HepG2 (cell line): ENCODE measurements around the gene NDUFS5. TPM values are rescaled to one million over a fixed set of nuclear protein-coding genes. Genes with fewer than 3 reads are reported as not detected.

Experiments used
- DNMT1 ChIP-seq: sonication (generic); formaldehyde crosslinking; IDR thresholded peaks from 2 replicates; pipeline ENCODE4 v1.5.1; 2020; ENCODE audit warnings: mild to moderate bottlenecking, missing genetic modification reagents
- HOXA5 ChIP-seq: sonication (generic); formaldehyde crosslinking; IDR thresholded peaks from 2 replicates; pipeline ENCODE4 v1.4.0; 2020; ENCODE audit warnings: missing genetic modification reagents
- KLF15 ChIP-seq: sonication (generic); formaldehyde crosslinking; IDR thresholded peaks from 2 replicates; pipeline ENCODE4 v1.8.1; 2023; ENCODE audit warnings: borderline replicate concordance, mild to moderate bottlenecking, inconsistent platforms, missing genetic modification reagents, mixed read lengths
- NFIB ChIP-seq: sonication (generic); formaldehyde crosslinking; IDR thresholded peaks from 2 replicates; pipeline ENCODE4 v1.9.0; 2021; ENCODE audit warnings: missing genetic modification reagents, mild to moderate bottlenecking, borderline replicate concordance
- RXRB ChIP-seq: IDR thresholded peaks from 2 replicates; pipeline ENCODE4 v1.6.1; 2016; ENCODE audit warnings: borderline replicate concordance, missing genetic modification reagents, missing compliant biosample characterization
- SAP130 ChIP-seq: IDR thresholded peaks from 2 replicates; pipeline ENCODE4 v1.6.1; 2016; ENCODE audit warnings: low read depth
- ZNF205 ChIP-seq: IDR thresholded peaks from 2 replicates; pipeline ENCODE4 v1.6.1; 2018; ENCODE audit warnings: missing biosample characterization, missing genetic modification reagents
- ZNF572 ChIP-seq: sonication (generic); formaldehyde crosslinking; IDR thresholded peaks from 2 replicates; pipeline ENCODE4 v1.5.1; 2020; ENCODE audit warnings: mild to moderate bottlenecking, missing genetic modification reagents
- polyA plus RNA-seq, 8 experiments: library from polyadenylated mRNA; depleted of rRNA in 3 of 8; stranded (reverse) in 7 of 8; unstranded in 1 of 8; fragments of >200 nt; fragmentation: Illumina TruSeq in 4 of 8; extraction: Trizol in 4 of 8; gene quantifications; 2 replicates each; pipeline versions ENCODE4 v1.2.1 to v1.2.3, GENCODE V29; 2011 to 2016; ENCODE audit warnings: low read depth in 4 of 8, missing spikeins in 1 of 8, mixed read lengths in 1 of 8; ENCODE audit not compliant: insufficient read depth in 1 of 8
- total RNA-seq, 5 experiments: library from RNA; depleted of rRNA; stranded (reverse); fragments of >200 nt; fragmentation: Illumina TruSeq; extraction: Trizol; gene quantifications; 2 replicates each; pipeline ENCODE4 v1.2.3, GENCODE V29; 2016; ENCODE audit warnings: low read depth in 1 of 5
- TF ChIP-seq, protein P1 (sequence below): sonication (generic); formaldehyde crosslinking; IDR thresholded peaks from 2 replicates; pipeline ENCODE4 v1.5.1; 2020; ENCODE audit warnings: mild to moderate bottlenecking, missing genetic modification reagents, moderate library complexity
- TF ChIP-seq, protein P2 (sequence below), 2 experiments: fragments of 450-650 bp in 1 of 2; sonication (generic) in 1 of 2; formaldehyde crosslinking in 1 of 2; IDR thresholded peaks; 2 replicates each; pipeline versions ENCODE4 v1.6.1 to v1.8.0; 2016 to 2022; ENCODE audit warnings: antibody characterized with exemption in 1 of 2, mild to moderate bottlenecking in 1 of 2, missing genetic modification reagents in 1 of 2

The NDUFS5 gene
- total and polyA plus RNA-seq, 2 of the 13 experiments (the other 11 are each of a cell fraction or from before 2014, with no cell fraction given): 263 to 466 TPM

GRCh38 chr1:39016604-39017171, 9.5 kb upstream of the NDUFS5 start (continued):
- TF ChIP-seq RXRB (CRISPR knock-in tag) (peak; percentile 73; the same call in 1 of the 2 replicates), ZNF205 (no peak; the same call in 1 of the 2 replicates), NFIB (CRISPR knock-in tag) (no peak), HOXA5 (CRISPR knock-in tag) (no peak), DNMT1 (CRISPR knock-in tag) (no peak), KLF15 (no peak), ZNF572 (CRISPR knock-in tag) (no peak), SAP130 (CRISPR knock-in tag) (peak; percentile 75)
- TF ChIP-seq, protein P1, sequence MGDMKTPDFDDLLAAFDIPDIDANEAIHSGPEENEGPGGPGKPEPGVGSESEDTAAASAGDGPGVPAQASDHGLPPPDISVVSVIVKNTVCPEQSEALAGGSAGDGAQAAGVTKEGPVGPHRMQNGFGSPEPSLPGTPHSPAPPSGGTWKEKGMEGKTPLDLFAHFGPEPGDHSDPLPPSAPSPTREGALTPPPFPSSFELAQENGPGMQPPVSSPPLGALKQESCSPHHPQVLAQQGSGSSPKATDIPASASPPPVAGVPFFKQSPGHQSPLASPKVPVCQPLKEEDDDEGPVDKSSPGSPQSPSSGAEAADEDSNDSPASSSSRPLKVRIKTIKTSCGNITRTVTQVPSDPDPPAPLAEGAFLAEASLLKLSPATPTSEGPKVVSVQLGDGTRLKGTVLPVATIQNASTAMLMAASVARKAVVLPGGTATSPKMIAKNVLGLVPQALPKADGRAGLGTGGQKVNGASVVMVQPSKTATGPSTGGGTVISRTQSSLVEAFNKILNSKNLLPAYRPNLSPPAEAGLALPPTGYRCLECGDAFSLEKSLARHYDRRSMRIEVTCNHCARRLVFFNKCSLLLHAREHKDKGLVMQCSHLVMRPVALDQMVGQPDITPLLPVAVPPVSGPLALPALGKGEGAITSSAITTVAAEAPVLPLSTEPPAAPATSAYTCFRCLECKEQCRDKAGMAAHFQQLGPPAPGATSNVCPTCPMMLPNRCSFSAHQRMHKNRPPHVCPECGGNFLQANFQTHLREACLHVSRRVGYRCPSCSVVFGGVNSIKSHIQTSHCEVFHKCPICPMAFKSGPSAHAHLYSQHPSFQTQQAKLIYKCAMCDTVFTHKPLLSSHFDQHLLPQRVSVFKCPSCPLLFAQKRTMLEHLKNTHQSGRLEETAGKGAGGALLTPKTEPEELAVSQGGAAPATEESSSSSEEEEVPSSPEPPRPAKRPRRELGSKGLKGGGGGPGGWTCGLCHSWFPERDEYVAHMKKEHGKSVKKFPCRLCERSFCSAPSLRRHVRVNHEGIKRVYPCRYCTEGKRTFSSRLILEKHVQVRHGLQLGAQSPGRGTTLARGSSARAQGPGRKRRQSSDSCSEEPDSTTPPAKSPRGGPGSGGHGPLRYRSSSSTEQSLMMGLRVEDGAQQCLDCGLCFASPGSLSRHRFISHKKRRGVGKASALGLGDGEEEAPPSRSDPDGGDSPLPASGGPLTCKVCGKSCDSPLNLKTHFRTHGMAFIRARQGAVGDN (CRISPR knock-in tag): peak; percentile 23; the same call in 1 of the 2 replicates
- TF ChIP-seq, protein P2, sequence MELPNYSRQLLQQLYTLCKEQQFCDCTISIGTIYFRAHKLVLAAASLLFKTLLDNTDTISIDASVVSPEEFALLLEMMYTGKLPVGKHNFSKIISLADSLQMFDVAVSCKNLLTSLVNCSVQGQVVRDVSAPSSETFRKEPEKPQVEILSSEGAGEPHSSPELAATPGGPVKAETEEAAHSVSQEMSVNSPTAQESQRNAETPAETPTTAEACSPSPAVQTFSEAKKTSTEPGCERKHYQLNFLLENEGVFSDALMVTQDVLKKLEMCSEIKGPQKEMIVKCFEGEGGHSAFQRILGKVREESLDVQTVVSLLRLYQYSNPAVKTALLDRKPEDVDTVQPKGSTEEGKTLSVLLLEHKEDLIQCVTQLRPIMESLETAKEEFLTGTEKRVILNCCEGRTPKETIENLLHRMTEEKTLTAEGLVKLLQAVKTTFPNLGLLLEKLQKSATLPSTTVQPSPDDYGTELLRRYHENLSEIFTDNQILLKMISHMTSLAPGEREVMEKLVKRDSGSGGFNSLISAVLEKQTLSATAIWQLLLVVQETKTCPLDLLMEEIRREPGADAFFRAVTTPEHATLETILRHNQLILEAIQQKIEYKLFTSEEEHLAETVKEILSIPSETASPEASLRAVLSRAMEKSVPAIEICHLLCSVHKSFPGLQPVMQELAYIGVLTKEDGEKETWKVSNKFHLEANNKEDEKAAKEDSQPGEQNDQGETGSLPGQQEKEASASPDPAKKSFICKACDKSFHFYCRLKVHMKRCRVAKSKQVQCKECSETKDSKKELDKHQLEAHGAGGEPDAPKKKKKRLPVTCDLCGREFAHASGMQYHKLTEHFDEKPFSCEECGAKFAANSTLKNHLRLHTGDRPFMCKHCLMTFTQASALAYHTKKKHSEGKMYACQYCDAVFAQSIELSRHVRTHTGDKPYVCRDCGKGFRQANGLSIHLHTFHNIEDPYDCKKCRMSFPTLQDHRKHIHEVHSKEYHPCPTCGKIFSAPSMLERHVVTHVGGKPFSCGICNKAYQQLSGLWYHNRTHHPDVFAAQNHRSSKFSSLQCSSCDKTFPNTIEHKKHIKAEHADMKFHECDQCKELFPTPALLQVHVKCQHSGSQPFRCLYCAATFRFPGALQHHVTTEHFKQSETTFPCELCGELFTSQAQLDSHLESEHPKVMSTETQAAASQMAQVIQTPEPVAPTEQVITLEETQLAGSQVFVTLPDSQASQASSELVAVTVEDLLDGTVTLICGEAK (IDR thresholded peaks at IDR 0.05): no peak
- TF ChIP-seq, protein P2 (CRISPR knock-in tag; IDR thresholded peaks at IDR 0.05): peak; percentile 43; the same call in 1 of the 2 replicates
